ENCODE results near the gene SLC6A8. TPM values are rescaled to one million over a fixed set of nuclear protein-coding genes. Genes with fewer than 3 reads are reported as not detected.

SLC6A8 gene
- total RNA-seq, 1 donor from 2014 or later = 94.1 TPM

GRCh38 chrX:153736871-153737441 lies 49.2 kb downstream of the SLC6A8 start:
- Histone ChIP-seq H3K9me3 (ENCODE audit: low read depth) (no peaks in the 10 kb centered on the region), H3K4me2 (no peak overlapping the region), H3K4me3 (no peak overlapping the region), H2AFZ (replicated peaks) (no peak overlapping the region), H3K36me3 (no peaks in the 10 kb centered on the region), H3K27me3 (no peaks in the 10 kb centered on the region), H3F3A (ENCODE audit: low read depth) (no peaks in the 10 kb centered on the region), H3K9ac (no peak overlapping the region), H3K79me2 (ENCODE audit: low read depth) (no peaks in the 10 kb centered on the region), H3K4me1 (no peaks in the 10 kb centered on the region), H3K27ac (no peak overlapping the region), H4K20me1 (ENCODE audit: low read depth) (no peaks in the 10 kb centered on the region)
- Mint-ChIP-seq H3K27ac (no peak overlapping the region), H3K9me3 (peaks cover 30% of the 10 kb centered on the region), H3K4me1 (peaks cover 10% of the 10 kb centered on the region), H3K4me3 (no peak overlapping the region), H3K36me3 (peaks cover 10% of the 10 kb centered on the region), H3K27me3 (ENCODE audit: insufficient read depth, low read depth) (peaks cover 2% of the 10 kb centered on the region)
- DNase-seq (ENCODE audit: low spot score) = no peak
- no peak for TF ChIP-seq EZH2 (IDR thresholded peaks at IDR 0.05)
- TF ChIP-seq EZH2phosphoT487 (IDR thresholded peaks at IDR 0.05) = no peak
- TF ChIP-seq CTCF (IDR thresholded peaks at IDR 0.05) = no peak

- H3K4me3 ChIP-seq = no peak overlapping the region
- peaks cover 10% of the 10 kb centered on the region for H3K36me3 Mint-ChIP-seq
- H3K4me1 ChIP-seq = no peaks in the 10 kb centered on the region
- TF ChIP-seq EZH2phosphoT487 (IDR thresholded peaks at IDR 0.05) (no peak), CTCF (IDR thresholded peaks at IDR 0.05) (no peak), EZH2 (IDR thresholded peaks at IDR 0.05) (no peak)
- no peaks in the 10 kb centered on the region for H3K36me3 ChIP-seq
- peaks cover 10% of the 10 kb centered on the region for H3K4me1 Mint-ChIP-seq
- no peaks in the 10 kb centered on the region for H3K9me3 ChIP-seq (ENCODE audit: low read depth)
- H3K79me2 ChIP-seq (ENCODE audit: low read depth) = no peaks in the 10 kb centered on the region
- peaks cover 28% of the 10 kb centered on the region for H3K9me3 Mint-ChIP-seq
- no peaks in the 10 kb centered on the region for H3F3A ChIP-seq (ENCODE audit: low read depth)
- H3K9ac ChIP-seq = no peak overlapping the region
- no peak for DNase-seq (ENCODE audit: low spot score)
- no peak overlapping the region for H3K27ac ChIP-seq
- H3K27ac Mint-ChIP-seq = no peak overlapping the region
- H3K4me2 ChIP-seq = no peak overlapping the region
- H3K27me3 ChIP-seq = no peaks in the 10 kb centered on the region
- no peaks in the 10 kb centered on the region for H4K20me1 ChIP-seq (ENCODE audit: low read depth)
- H2AFZ ChIP-seq (replicated peaks) = no peak overlapping the region
- H3K27me3 Mint-ChIP-seq (ENCODE audit: insufficient read depth, low read depth) = peaks cover 1% of the 10 kb centered on the region
- H3K4me3 Mint-ChIP-seq = no peak overlapping the region
Measured at GRCh38 chrX:153738056-153738605, 50.4 kb downstream of the SLC6A8 start.

GRCh38 chrX:153739754-153740486 lies 52.2 kb downstream of the SLC6A8 start:
- Mint-ChIP-seq H3K9me3 (peaks cover 22% of the 10 kb centered on the region), H3K4me1 (peaks cover 15% of the 10 kb centered on the region), H3K27me3 (ENCODE audit: insufficient read depth, low read depth) (no peaks in the 10 kb centered on the region), H3K4me3 (no peak overlapping the region), H3K27ac (no peak overlapping the region), H3K36me3 (peaks cover 5% of the 10 kb centered on the region)
- no peaks in the 10 kb centered on the region for H3K4me1 ChIP-seq
- H4K20me1 ChIP-seq (ENCODE audit: low read depth) = no peaks in the 10 kb centered on the region
- no peaks in the 10 kb centered on the region for H3K36me3 ChIP-seq
- TF ChIP-seq EZH2phosphoT487 (IDR thresholded peaks at IDR 0.05) = no peak
- no peak for TF ChIP-seq EZH2 (IDR thresholded peaks at IDR 0.05)
- no peak overlapping the region for H3K9ac ChIP-seq
- no peak overlapping the region for H3K4me3 ChIP-seq
- no peaks in the 10 kb centered on the region for H3K9me3 ChIP-seq (ENCODE audit: low read depth)
- no peaks in the 10 kb centered on the region for H3K79me2 ChIP-seq (ENCODE audit: low read depth)
- no peaks in the 10 kb centered on the region for H3K27me3 ChIP-seq
- no peak overlapping the region for H2AFZ ChIP-seq (replicated peaks)
- DNase-seq (ENCODE audit: low spot score) = no peak
- no peak overlapping the region for H3K27ac ChIP-seq
- H3K4me2 ChIP-seq = no peak overlapping the region
- H3F3A ChIP-seq (ENCODE audit: low read depth) = no peaks in the 10 kb centered on the region

Data from neural progenitor cell (in vitro differentiated cells).